ENCODE results near the gene RGS3. TPM values are rescaled to one million over a fixed set of nuclear protein-coding genes. Genes with fewer than 3 reads are reported as not detected.

RGS3 gene
- total RNA-seq, 4 donors from 2014 or later: 76.0 to 169 (median 105) TPM

DNA sequence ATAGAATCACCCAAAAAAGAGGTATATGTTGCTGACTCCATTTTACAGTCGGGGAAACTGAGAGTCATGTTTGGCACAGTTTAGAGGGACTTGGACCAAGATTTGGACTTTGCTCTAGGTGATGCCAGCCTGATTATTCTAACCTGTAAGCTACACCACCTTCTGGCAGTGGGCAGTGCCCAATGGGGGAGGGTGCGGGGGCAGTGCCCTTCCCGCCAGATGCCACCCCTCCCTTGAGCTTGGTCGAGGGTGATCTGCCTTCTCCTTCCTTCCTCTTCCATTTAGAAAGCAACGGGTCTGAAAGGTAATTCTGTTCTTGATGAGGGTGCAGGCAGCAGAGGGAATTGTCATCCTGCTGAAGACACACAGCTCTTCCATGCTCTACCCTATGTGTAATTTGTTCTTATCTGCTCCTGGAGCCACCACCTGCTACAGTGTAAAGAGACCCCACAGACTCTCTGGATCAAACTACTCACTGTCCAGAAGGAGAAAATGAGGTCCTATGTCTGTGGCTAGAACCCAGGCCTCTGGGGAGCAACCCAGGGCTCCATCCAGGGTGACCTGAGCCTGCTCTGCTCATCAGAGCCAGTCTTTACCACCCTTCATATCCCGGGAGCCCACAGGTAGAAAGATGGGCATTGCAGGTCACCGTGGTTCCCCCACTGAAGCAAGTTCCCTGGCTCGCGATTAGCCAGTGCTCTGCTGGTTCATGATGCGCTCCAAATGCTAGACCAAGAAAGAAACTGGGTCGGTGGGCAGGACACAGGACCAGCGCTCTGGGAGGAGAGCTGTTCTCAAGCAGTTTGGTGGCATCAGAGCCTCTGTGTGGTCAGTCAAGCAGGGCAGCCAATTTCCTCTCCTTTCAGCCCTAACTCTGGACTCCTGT lies 156.2 kb downstream of the RGS3 start:
- DNase-seq (ENCODE audit: low spot score) (no peak), ATAC-seq (ENCODE audit: low FRiP score) (no peak)
- no peak for TF ChIP-seq CTCF (IDR thresholded peaks at IDR 0.05)

DNA sequence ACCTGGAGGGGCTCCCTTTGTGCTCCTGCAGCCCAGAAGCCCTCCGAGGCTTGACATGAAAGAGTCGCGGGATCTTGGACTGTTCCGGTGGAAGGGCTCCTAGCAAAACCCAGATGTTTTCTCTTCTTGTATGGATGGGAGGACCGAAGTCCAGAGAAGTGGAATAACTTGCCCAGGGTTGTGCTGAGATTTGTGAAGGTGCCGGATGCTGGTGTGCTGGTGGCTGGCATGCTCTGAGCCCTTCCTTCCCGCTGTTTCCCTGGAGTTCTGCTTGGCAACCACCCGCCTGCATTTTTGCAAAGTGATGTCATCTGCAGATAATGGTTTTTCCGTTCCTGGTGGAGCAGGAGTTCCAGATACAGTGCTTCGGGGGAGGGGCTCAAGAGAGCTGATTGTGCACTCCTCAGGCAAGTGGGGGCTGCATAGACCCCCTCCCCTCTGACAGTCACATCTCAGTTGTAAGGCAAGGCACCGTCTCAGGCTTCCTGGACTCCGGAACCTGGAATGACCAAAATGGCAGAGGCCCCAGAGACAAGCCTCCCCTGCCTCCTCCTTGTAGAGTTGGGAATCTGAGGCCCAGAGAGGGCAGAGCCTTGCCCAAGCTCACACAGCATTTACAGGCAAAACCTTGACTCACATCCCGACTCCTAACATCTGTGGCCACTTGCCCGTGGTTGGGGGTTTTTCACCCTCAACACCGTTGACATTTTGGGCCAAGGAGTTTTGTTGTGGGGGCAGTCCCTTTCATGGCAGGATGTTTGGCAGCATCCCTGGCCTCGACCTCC lies 157.0 kb downstream of the RGS3 start:
- no peak for TF ChIP-seq CTCF (IDR thresholded peaks at IDR 0.05)
- DNase-seq (ENCODE audit: low spot score): peak; percentile 49
- ATAC-seq (ENCODE audit: low FRiP score): peak; percentile 81

GRCh38 chr9:113621309-113621791 lies 157.8 kb downstream of the RGS3 start:
- peak; percentile 43 for DNase-seq (ENCODE audit: low spot score)
- peak; percentile 72 for ATAC-seq (ENCODE audit: low FRiP score)
- no peak for TF ChIP-seq CTCF (IDR thresholded peaks at IDR 0.05)

GRCh38 chr9:113621980-113622379 lies 158.5 kb downstream of the RGS3 start:
- DNase-seq (ENCODE audit: low spot score): no peak
- TF ChIP-seq CTCF (IDR thresholded peaks at IDR 0.05): no peak
- ATAC-seq (ENCODE audit: low FRiP score): no peak

GRCh38 chr9:113622600-113623400 lies 159.3 kb downstream of the RGS3 start:
- DNase-seq (ENCODE audit: low spot score) (no peak), ATAC-seq (ENCODE audit: low FRiP score) (peak; percentile 41)
- TF ChIP-seq CTCF (IDR thresholded peaks at IDR 0.05): no peak

GRCh38 chr9:113623851-113624485 lies 160.4 kb downstream of the RGS3 start:
- no peak for DNase-seq (ENCODE audit: low spot score)
- no peak for ATAC-seq (ENCODE audit: low FRiP score)
- TF ChIP-seq CTCF (IDR thresholded peaks at IDR 0.05): no peak

Data from omental fat pad (tissue), 4 donors.